HepG2 (cell line): Measurements from ENCODE around the gene PCBD2. TPM values are rescaled to one million over a fixed set of nuclear protein-coding genes. Genes with fewer than 3 reads are reported as not detected.

Experiments used
- ARID2 ChIP-seq: sonication (generic); formaldehyde crosslinking; IDR thresholded peaks from 2 replicates; pipeline ENCODE4 v1.8.1; 2022; ENCODE audit warnings: mild to moderate bottlenecking, missing genetic modification reagents, borderline replicate concordance
- GTF3A ChIP-seq: sonication (generic); formaldehyde crosslinking; conservative IDR thresholded peaks from 2 replicates; pipeline ENCODE4 v1.4.0; 2020; ENCODE audit warnings: mild to moderate bottlenecking, missing genetic modification reagents
- HNRNPK ChIP-seq: fragments of 200-400 bp; formaldehyde crosslinking; IDR thresholded peaks from 2 replicates; pipeline ENCODE4 v1.6.1; 2018; ENCODE audit warnings: low read length, low read depth, moderate library complexity, mild to moderate bottlenecking; ENCODE audit not compliant: poor library complexity, severe bottlenecking
- KLF16 ChIP-seq, 2 experiments: sonication (generic) in 1 of 2; formaldehyde crosslinking in 1 of 2; IDR thresholded peaks; 2 replicates each; pipeline versions ENCODE4 v1.6.1 to v1.8.0; 2016 to 2023; ENCODE audit warnings: missing genetic modification reagents in 2 of 2, missing compliant biosample characterization in 1 of 2
- MLLT10 ChIP-seq: sonication (generic); formaldehyde crosslinking; IDR thresholded peaks from 2 replicates; pipeline ENCODE4 v1.4.0; 2020; ENCODE audit warnings: missing genetic modification reagents
- NKX3-1 ChIP-seq: sonication (generic); formaldehyde crosslinking; IDR thresholded peaks from 2 replicates; pipeline ENCODE4 v1.5.0; 2020; ENCODE audit warnings: missing genetic modification reagents
- PCBP1 ChIP-seq: fragments of 200-400 bp; formaldehyde crosslinking; IDR thresholded peaks from 2 replicates; pipeline ENCODE4 v1.6.1; 2017; ENCODE audit warnings: mild to moderate bottlenecking, low read depth, low read length, borderline replicate concordance
- SETDB1 ChIP-seq: sonication (generic); formaldehyde crosslinking; IDR thresholded peaks from 2 replicates; pipeline ENCODE4 v1.5.1; 2020; ENCODE audit warnings: missing genetic modification reagents, mild to moderate bottlenecking, borderline replicate concordance
- U2AF2 ChIP-seq: fragments of 200-400 bp; formaldehyde crosslinking; IDR thresholded peaks from 2 replicates; pipeline ENCODE4 v1.6.1; 2017; ENCODE audit warnings: low read depth, mild to moderate bottlenecking, low read length
- YEATS2 ChIP-seq: sonication (generic); formaldehyde crosslinking; IDR thresholded peaks from 2 replicates; pipeline ENCODE4 v1.4.0; 2020; ENCODE audit warnings: missing genetic modification reagents, borderline replicate concordance
- ZIK1 ChIP-seq: sonication (generic); formaldehyde crosslinking; IDR thresholded peaks from 2 replicates; pipeline ENCODE4 v1.5.0; 2020; ENCODE audit warnings: mild to moderate bottlenecking, low read depth, missing genetic modification reagents, borderline replicate concordance
- ZNF614 ChIP-seq: IDR thresholded peaks from 2 replicates; pipeline ENCODE4 v1.6.1; 2018; ENCODE audit warnings: missing biosample characterization, missing genetic modification reagents, inconsistent platforms, borderline replicate concordance
- ZNF788 ChIP-seq: sonication (generic); formaldehyde crosslinking; IDR thresholded peaks from 2 replicates; pipeline ENCODE4 v1.5.0; 2020; ENCODE audit warnings: mild to moderate bottlenecking, missing genetic modification reagents, borderline replicate concordance
- ZNF879 ChIP-seq: sonication (generic); formaldehyde crosslinking; IDR thresholded peaks from 2 replicates; pipeline ENCODE4 v1.8.1; 2023; ENCODE audit warnings: missing genetic modification reagents
- polyA plus RNA-seq, 8 experiments: library from polyadenylated mRNA; depleted of rRNA in 3 of 8; stranded (reverse) in 7 of 8; unstranded in 1 of 8; fragments of >200 nt; fragmentation: Illumina TruSeq in 4 of 8; extraction: Trizol in 4 of 8; gene quantifications; 2 replicates each; pipeline versions ENCODE4 v1.2.1 to v1.2.3, GENCODE V29; 2011 to 2016; ENCODE audit warnings: low read depth in 4 of 8, missing spikeins in 1 of 8, mixed read lengths in 1 of 8; ENCODE audit not compliant: insufficient read depth in 1 of 8
- total RNA-seq, 5 experiments: library from RNA; depleted of rRNA; stranded (reverse); fragments of >200 nt; fragmentation: Illumina TruSeq; extraction: Trizol; gene quantifications; 2 replicates each; pipeline ENCODE4 v1.2.3, GENCODE V29; 2016; ENCODE audit warnings: low read depth in 1 of 5
- TF ChIP-seq, protein P1 (sequence below): sonication (generic); formaldehyde crosslinking; IDR thresholded peaks from 2 replicates; pipeline ENCODE4 v1.4.0; 2020; ENCODE audit warnings: mild to moderate bottlenecking, low read depth, missing genetic modification reagents
- TF ChIP-seq, protein P2 (sequence below): sonication (generic); formaldehyde crosslinking; IDR thresholded peaks from 2 replicates; pipeline ENCODE4 v1.4.0; 2020; ENCODE audit warnings: mild to moderate bottlenecking, missing genetic modification reagents
- TF ChIP-seq, protein P3 (sequence below): sonication (generic); formaldehyde crosslinking; IDR thresholded peaks from 2 replicates; pipeline ENCODE4; 2020; ENCODE audit warnings: missing genetic modification reagents, mild to moderate bottlenecking, borderline replicate concordance
- TF ChIP-seq, protein P4 (sequence below): sonication (generic); formaldehyde crosslinking; IDR thresholded peaks from 2 replicates; pipeline ENCODE4 v1.8.1; 2023; ENCODE audit warnings: mild to moderate bottlenecking, inconsistent platforms, moderate library complexity, missing genetic modification reagents, borderline replicate concordance
- TF ChIP-seq, protein P5 (sequence below): sonication (generic); formaldehyde crosslinking; IDR thresholded peaks from 2 replicates; pipeline ENCODE4 v1.5.1; 2020; ENCODE audit warnings: mild to moderate bottlenecking, missing genetic modification reagents, borderline replicate concordance

The PCBD2 gene
- total and polyA plus RNA-seq, 2 of the 13 experiments (the other 11 are each of a cell fraction or from before 2014, with no cell fraction given): 5.5 to 12.0 TPM

DNA sequence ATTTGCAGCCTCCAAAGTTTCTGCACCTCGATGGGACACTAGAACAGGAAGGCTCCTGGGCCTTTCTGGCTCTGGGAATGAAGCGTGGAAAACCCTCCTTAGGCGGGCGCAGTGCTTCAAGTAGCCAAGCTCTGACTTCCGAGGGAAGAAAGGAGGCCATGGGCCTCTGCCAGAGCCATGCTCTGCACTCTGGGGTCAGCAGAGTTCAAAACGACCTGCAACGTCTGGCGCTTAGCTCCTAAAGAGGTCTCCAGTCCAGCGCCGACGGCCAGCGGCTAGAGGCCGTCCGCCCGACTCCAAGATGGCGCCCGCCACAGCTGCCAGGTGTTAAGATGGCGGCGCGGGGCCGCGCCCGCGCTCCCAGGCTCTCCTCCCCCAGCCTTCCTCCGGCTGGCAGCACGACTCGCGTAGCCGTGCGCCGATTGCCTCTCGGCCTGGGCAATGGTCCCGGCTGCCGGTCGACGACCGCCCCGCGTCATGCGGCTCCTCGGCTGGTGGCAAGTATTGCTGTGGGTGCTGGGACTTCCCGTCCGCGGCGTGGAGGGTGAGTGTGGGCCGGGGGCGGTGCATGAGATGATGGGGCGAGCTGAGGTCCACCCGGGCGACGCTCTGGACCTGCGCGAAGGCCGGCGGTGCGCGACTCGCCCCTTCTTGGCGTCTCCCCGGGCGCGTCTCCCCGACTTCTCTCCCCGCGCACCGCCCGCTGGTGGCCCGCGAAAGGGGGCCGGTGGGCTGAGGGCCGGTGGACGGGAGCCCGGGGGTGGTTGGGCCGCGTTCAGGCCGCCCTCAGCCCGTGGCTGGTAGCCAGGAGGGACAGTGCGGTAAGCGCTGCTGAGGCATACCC is 30.7 kb upstream of the PCBD2 start, which contains the start of gene TXNDC15 (continued):
- TF ChIP-seq, protein P1, sequence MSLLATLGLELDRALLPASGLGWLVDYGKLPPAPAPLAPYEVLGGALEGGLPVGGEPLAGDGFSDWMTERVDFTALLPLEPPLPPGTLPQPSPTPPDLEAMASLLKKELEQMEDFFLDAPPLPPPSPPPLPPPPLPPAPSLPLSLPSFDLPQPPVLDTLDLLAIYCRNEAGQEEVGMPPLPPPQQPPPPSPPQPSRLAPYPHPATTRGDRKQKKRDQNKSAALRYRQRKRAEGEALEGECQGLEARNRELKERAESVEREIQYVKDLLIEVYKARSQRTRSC (CRISPR knock-in tag): no peak
- TF ChIP-seq, protein P2, sequence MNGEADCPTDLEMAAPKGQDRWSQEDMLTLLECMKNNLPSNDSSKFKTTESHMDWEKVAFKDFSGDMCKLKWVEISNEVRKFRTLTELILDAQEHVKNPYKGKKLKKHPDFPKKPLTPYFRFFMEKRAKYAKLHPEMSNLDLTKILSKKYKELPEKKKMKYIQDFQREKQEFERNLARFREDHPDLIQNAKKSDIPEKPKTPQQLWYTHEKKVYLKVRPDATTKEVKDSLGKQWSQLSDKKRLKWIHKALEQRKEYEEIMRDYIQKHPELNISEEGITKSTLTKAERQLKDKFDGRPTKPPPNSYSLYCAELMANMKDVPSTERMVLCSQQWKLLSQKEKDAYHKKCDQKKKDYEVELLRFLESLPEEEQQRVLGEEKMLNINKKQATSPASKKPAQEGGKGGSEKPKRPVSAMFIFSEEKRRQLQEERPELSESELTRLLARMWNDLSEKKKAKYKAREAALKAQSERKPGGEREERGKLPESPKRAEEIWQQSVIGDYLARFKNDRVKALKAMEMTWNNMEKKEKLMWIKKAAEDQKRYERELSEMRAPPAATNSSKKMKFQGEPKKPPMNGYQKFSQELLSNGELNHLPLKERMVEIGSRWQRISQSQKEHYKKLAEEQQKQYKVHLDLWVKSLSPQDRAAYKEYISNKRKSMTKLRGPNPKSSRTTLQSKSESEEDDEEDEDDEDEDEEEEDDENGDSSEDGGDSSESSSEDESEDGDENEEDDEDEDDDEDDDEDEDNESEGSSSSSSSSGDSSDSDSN (CRISPR knock-in tag): peak; percentile 99
- TF ChIP-seq YEATS2: peak; percentile 57; the same call in 1 of the 2 replicates
- 0 out of 2 replicates have a peak, but pooled peaks have one; percentile 19 for TF ChIP-seq PCBP1
- peak; percentile 75; the same call in 1 of the 2 replicates for TF ChIP-seq ZNF614 (CRISPR knock-in tag)
- TF ChIP-seq, protein P3, sequence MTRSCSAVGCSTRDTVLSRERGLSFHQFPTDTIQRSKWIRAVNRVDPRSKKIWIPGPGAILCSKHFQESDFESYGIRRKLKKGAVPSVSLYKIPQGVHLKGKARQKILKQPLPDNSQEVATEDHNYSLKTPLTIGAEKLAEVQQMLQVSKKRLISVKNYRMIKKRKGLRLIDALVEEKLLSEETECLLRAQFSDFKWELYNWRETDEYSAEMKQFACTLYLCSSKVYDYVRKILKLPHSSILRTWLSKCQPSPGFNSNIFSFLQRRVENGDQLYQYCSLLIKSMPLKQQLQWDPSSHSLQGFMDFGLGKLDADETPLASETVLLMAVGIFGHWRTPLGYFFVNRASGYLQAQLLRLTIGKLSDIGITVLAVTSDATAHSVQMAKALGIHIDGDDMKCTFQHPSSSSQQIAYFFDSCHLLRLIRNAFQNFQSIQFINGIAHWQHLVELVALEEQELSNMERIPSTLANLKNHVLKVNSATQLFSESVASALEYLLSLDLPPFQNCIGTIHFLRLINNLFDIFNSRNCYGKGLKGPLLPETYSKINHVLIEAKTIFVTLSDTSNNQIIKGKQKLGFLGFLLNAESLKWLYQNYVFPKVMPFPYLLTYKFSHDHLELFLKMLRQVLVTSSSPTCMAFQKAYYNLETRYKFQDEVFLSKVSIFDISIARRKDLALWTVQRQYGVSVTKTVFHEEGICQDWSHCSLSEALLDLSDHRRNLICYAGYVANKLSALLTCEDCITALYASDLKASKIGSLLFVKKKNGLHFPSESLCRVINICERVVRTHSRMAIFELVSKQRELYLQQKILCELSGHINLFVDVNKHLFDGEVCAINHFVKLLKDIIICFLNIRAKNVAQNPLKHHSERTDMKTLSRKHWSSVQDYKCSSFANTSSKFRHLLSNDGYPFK (CRISPR knock-in tag): peak; percentile 91
- TF ChIP-seq ZNF879: no peak
- 0 out of 2 replicates have a peak, but pooled peaks have one; percentile 59 for TF ChIP-seq U2AF2
- no peak for TF ChIP-seq MLLT10 (CRISPR knock-in tag)
- peak; percentile 91 for TF ChIP-seq ZNF788 (CRISPR knock-in tag)
- TF ChIP-seq, protein P4, sequence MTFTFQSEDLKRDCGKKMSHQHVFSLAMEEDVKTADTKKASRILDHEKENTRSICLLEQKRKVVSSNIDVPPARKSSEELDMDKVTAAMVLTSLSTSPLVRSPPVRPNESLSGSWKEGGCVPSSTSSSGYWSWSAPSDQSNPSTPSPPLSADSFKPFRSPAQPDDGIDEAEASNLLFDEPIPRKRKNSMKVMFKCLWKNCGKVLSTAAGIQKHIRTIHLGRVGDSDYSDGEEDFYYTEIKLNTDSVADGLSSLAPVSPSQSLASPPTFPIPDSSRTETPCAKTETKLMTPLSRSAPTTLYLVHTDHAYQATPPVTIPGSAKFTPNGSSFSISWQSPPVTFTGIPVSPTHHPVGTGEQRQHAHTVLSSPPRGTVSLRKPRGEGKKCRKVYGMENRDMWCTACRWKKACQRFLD (CRISPR knock-in tag): peak; percentile 97
- peak; percentile 69 for TF ChIP-seq HNRNPK
- peak in 1 of 2 experiments; percentile 82; a peak in 3 of 4 replicates for TF ChIP-seq KLF16 (CRISPR knock-in tag; IDR thresholded peaks at IDR 0.05)
- no peak for TF ChIP-seq SETDB1 (CRISPR knock-in tag)
- 0 out of 2 replicates have a peak, but pooled peaks have one; percentile 6 for TF ChIP-seq GTF3A
- TF ChIP-seq NKX3-1 (CRISPR knock-in tag): no peak
- no peak for TF ChIP-seq ARID2 (CRISPR knock-in tag)
- TF ChIP-seq, protein P5, sequence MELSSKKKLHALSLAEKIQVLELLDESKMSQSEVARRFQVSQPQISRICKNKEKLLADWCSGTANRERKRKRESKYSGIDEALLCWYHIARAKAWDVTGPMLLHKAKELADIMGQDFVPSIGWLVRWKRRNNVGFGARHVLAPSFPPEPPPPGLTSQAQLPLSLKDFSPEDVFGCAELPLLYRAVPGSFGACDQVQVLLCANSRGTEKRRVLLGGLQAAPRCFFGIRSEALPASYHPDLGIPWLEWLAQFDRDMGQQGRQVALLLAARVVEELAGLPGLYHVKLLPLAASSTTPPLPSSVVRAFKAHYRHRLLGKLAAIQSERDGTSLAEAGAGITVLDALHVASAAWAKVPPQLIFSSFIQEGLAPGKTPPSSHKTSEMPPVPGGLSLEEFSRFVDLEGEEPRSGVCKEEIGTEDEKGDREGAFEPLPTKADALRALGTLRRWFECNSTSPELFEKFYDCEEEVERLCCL: no peak
- peak; percentile 82; the same call in 1 of the 2 replicates for TF ChIP-seq ZIK1 (CRISPR knock-in tag)
